ENCODE results near the gene SPEF2.

The SPEF2 gene

DNA sequence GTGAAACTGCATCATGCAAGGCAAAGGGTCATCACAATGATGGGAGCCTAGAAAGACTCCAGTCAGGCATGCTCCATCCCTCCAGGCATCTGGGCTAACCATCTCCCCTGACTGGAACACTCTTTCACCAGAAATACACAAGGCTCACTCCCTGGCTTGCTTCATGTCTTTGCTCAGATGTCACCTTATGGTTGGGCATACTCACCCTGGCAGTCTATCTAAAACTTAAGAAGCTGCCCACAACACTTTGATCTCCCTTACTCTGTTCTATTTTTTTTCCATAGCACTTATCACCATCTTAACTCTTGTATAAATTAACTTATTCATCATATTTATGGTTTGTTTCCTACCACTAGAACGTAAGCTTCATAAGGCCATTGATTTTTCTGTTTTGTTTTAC, 90.0 kb downstream of the SPEF2 start:
- DNase-seq (ENCODE audit: low read depth) = no peak

DNA sequence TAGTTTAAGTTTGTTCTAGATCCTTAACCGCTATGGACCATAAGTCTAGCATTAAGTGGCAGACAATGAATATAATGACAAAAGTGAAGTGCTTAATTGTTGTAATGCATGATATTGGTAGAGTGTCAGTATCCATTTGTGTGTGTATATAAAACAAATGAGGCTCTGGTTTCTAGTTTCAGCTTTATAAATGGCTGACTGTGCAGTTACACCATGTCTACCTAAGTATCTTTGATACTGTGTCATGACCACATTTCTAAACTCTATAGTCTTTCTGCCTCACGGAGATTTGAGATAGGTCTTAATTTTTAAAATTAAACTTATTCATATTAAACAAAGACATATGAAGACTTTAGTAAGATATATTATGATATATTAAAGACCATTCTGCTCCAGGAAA, 92.0 kb downstream of the SPEF2 start:
- DNase-seq (ENCODE audit: low read depth) = no peak

DNA sequence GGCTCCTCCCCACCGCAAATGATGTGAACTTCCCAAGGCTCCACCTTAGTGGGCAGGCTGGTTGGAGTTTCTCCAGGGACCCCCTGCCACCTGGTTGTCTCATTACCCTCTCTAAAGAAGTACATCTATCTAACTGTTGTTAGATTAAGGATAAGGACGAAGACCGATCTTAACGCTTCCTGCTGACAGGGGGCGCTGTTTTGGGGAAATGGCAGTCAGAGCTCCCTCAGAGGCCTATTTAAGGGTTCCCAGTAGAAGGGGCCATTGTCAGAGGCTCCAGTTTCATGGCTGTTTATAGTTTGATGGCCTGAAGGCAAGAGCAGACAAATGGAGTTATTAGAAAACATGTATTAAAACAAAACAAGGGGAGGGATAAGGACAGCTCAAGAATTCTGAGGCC, 100.1 kb downstream of the SPEF2 start:
- DNase-seq (ENCODE audit: low read depth) = no peak

DNA sequence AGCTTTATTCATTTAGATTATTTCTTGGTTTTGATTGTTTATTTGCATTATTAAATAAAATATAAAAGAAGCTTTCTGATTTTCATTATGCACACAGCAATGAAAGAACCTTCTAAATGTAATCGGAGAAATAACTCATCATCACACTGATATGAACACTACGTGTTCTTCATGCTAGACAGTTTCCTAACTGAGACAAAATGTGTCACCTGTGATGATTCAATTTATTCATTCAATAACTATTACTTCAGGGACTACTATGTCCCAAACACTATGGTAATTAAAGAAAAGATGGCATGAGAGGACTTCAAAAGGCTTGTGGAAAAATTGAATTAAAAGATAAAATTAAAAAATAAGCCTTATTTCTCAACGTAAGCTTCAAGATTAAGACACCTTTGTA, 118.1 kb downstream of the SPEF2 start:
- no peak for DNase-seq (ENCODE audit: low read depth)

DNA sequence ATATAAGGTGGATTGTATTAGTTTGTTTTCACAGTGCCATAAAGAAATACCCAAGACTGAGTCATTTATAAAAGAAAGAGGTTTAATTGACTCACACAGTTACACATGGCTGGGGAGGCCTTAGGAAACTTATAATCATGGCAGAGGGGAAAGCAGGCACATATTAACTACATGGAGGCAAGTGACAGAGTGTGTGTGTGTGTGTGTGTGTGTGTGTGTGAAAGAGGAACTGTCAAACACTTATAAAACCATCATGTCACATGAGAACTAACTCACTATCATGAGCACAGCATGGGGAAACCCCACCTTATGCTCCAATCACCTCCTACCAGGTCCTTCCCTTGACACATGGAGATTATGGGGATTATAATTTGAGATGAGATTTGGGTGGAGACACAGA, 118.6 kb downstream of the SPEF2 start:
- DNase-seq (ENCODE audit: low read depth) = peak; percentile 40

DNA sequence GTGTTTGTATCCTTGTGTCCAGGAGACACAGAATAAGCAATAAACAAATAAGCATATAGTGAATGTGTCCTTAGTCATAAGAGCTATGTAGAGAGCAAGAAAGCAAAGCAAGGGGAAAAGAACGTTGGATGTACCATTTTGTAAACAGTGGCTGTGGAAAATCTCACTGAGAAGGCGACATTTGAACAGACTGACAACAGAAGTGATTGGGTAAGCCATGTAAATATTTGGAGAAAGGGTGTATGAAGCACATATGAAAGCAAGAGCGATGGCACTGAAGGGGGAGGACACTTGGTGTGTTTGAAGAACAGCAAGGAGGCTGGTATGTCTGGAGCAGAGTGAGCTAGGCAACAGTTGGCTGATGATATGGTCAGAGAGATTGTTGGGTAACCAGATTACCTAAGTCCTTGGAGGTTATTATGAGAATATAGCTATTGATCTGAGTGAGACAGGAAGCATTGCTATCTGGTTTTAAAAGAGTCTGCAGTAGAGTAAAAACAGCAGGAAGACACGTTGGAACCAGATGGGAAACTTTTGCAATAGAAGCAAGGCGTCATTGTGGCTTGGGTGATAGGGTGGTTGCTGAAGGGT, 123.6 kb downstream of the SPEF2 start:
- no peak for DNase-seq (ENCODE audit: low read depth)

DNA sequence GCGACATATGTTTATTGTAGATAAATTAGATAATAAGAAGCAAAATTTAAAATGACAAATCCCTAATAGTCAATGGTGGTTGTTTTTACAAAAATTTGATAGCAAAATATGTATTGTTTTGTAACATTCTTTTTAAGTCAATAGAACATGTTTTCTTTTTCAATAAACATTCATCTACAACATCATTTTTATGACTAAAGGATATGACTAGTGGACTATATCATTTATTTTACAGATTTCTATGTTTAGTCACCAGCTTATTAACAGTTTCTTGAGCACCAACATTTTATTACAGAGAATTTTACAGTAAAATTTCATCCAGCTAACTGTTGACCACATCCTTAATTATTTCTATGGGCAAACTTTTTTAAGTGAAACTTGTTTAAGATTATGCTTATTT, 124.3 kb downstream of the SPEF2 start:
- DNase-seq (ENCODE audit: low read depth) = no peak

DNA sequence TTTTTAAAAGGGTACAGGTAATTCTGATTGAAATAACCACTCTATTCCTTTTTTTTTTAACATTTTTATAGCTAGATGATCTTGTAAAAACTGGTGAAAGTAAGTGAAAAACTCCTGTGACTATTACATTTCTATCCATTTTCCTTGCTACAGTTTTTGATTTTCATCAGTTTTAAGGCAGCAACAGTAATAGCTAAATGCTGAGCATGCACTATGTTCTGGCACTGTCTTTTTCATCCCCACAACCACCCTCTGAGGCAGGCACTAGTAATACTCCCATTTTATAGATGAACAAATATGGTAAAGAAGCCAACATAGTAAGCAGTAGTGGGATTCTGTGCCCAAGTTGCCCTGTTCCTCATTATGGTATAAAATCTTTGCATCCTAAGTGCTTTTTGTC, 126.0 kb downstream of the SPEF2 start:
- DNase-seq (ENCODE audit: low read depth) = no peak

DNA sequence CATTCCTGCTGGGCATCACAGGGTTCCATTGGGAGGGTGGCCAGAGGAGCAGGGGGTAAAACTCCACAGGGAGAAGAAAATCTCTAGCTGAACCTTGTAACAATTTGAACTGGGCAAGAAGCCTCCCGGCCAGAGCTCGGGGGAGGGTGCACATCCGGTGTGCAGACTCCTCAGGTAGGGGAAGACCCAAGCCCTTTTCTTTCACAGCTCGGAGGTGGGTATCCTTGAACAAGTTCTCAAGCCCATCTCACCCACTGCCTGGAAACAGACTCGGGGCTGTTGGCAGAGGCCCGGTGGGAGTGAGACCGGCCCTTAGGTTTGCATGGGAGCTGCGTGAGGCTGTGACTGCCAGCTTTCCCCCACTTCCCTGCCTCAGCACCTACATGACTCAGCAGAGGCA, 127.5 kb downstream of the SPEF2 start:
- DNase-seq (ENCODE audit: low read depth) = no peak

DNA sequence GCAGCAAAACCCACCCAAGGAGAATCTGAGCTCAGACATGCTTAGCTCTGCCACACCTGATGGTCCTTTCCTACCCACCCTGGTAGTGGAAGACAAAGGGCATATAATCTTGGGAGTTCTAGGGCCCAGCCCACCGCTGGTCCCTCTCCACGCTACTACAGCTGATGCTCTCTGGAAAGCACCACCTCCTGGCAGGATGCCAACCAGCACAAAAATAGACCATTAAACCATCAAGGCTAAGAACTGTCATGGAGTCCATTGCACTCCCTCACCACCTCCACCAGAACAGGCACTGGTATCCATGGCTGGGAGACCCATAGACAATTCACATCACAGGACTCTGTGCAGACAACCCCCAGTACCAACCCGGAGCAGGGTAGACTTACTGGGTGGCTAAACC, 128.0 kb downstream of the SPEF2 start:
- no peak for DNase-seq (ENCODE audit: low read depth)

DNA sequence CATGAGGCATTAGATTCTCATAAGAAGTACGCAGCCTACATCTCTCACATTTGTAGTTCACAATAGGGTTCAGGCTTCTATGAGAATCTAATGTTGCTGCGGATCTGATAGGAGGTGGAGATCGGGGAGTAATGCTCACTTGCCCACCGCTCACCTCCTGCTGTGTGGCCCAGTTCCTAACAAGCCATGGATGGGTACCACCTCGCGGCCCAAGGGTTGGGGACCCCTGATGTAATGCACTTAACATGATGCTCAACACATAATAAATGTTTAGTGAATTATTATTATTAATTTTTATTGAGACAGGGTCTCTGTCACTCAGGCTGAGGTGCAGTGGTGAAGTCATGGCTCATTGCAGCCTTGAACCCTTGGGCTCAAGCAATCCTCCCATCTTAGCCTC, 134.3 kb downstream of the SPEF2 start:
- no peak for DNase-seq (ENCODE audit: low read depth)

DNA sequence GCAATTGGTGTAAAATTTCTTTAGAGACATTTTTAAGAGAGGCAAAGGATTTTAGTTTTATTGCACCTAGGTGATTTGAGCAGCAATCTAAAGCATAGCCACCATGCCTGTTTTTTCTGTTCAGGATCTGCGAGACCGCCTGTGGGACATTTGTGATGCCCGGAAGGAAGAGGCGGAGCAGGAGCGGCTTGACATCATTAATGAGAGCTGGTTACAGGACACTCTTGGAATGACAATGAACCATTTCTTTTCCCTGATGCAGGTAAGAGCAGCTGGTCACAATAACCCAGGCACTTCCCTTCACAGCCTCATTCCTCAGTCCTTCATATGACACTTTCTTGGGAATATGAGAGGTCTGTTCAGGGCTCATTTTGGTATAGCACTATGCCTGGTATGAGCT, 135.8 kb downstream of the SPEF2 start:
- no peak for DNase-seq (ENCODE audit: low read depth)

DNA sequence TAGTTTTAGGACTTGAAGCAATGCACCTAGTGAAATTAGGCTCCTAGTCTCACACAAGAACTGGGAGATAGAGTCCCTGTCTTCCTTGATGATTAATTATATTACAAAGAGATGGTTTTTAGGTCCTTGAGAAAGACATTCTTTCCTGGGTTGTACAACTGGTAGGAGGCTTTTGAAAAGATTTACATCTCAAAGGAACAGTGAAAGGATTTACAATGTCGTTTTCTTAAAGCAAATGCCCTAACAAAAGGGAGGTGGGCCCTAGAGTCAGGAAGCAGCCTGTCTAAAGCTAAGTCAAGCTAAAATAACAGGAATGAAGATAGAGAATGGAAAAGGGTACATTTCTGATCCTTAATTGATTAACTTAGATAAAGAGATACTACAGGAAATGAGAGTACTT, 136.8 kb downstream of the SPEF2 start:
- DNase-seq (ENCODE audit: low read depth) = no peak

DNA sequence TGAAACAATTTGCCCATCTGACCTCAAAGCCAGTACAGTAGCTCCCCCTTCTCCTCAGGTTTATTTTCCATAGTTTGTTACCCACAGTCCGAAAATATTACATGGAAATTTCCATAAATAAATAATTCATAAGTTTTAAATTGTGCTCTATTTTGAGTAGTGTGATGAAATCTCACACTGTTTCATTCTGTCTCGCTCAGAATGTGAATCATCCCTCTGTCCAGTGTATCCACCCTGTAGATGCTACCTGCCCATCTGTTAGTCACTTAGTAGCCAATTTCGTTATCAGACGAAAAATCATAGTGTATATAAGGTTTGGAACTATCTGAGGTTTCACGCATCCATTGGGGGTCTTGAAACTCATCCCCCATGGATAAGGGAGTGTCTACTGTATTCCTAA, 138.3 kb downstream of the SPEF2 start:
- no peak for DNase-seq (ENCODE audit: low read depth)

DNA sequence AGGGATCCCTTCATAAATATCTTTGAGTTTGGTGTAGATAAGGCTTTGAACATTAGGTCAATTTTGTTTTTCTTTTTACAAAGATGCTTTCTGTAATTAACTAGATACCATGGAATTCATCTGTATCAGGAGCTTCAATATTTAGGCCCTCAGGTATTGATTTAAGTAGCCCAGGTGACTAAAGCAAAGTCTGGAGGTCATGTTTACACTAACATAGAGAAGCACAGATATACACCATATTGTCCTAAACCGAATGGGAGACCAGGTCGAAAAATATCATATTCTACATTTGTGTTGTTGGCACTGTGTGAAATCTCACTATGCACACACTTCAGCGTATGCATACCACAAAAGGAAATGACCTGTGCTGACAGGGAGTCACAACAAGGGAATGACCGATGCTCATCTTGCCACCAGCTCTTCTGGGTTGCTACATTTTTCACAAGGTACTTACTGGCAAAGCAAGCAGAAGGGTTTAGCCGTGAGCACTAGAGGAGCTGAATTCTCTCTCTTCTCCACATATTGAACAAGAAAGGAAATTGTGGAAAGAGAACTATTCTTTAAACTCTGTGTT, 140.6 kb downstream of the SPEF2 start:
- no peak for DNase-seq (ENCODE audit: low read depth)

DNA sequence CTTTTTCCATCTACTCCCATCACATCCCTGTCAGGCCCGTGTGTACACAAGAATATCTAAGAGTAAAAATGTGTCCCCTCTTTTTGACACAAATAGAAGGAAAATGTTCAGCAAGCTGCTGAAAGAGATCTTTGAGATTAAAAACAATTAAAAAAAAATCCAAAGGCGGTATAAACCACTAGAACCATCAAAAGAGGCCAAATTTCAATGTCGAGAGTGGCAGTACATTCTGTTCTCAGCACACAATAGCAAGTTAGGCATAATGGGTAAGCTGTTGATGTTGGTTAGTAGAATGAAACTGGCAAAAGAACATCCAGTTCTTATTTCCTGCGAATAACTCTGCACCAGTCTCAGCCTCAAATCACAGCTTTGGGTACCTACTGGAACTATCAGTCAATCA, 143.9 kb downstream of the SPEF2 start:
- DNase-seq (ENCODE audit: low read depth) = no peak

DNA sequence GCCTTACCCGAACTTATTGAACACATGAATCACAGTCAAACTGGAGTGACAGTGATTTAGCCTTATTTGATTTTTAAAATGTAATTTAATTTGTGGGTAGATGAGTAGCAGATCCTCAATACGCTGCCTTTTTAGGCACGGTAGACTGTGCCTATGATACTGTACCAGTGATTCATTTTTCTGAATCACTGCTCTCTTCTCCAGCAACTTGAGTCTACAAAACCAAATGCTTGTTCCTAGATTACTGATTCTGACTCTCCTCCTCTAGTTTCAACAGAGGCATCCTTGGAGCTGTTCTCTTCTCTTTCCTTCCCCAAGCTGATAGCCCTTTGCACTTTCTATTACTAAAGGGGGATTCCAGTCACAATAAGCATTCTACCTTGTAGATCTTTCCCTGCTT, 144.7 kb downstream of the SPEF2 start:
- no peak for DNase-seq (ENCODE audit: low read depth)

DNA sequence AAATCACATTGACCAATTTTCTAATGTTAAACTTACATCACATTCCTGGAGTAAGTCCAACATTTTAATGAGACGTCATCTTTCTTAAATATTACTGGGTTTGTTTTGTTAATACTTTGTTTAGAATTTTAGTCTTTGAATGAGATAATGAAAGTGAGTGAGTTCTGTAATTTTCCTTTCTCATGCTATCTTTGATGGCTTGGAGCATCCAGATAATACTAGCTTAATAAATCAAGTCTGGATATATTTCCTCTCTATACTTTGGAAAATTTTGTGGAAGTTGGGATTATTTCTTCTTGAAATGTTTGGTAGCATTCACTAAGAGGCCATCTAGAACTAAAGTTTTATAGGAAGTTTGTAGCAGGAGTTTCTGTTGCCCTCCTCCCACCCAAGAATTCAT, 148.3 kb downstream of the SPEF2 start:
- no peak for DNase-seq (ENCODE audit: low read depth)

DNA sequence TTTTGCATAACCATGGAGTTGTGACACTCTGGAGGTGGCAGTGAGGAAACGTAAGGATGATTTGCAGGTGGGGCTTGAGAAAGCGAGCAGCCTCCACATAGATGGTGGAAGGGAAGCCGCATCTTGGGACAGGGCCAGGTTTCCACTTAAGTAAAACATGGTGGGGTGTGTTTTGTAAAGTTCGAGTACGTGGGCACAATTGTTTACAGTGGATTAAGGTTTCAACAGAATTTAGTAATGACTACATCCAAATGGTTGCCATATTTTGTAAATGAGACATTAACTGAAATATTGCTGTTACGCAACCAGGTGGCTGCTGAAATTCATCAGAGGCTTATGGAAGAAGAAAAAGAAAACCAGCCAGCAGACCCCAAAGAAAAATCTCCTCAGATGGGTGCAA, 153.6 kb downstream of the SPEF2 start:
- no peak for DNase-seq (ENCODE audit: low read depth)

DNA sequence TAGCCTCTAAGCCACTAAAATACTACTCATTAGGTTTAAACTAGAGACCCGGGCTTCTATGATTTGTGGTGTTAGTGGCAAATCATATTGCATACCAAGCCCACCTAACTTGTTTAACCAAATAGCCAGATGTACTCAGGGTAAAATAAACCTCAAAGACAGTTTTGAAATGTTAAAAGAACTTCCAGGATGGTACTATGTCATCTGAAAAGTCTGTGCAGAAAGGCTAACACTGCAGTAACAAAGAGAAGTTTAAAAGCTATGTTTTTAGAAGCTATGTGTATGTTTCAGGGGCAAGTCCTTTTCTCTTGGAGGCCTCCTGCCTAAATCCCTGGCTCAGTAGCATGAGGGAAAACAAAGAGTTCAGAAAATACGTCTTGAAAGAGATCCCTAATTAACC, 154.2 kb downstream of the SPEF2 start:
- no peak for DNase-seq (ENCODE audit: low read depth)

DNA sequence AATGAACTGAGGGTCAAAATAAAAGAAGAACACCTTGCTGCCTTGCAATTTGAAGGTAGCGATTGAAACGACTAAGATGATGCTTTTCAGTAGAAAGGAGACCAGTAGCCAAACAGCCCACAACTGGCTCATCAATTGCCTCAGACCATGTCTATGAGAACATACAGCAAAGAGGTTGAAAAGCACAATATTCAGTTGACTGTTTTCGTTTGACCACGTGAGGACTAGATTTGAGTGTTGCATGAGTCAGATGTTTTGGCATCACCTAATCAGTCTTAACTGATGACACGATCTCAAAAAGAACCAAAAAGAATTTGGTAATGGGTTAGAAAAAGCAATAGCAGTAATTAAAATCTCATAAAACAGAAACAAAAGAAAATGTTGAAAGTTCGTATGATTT, 156.3 kb downstream of the SPEF2 start:
- DNase-seq (ENCODE audit: low read depth) = no peak

DNA sequence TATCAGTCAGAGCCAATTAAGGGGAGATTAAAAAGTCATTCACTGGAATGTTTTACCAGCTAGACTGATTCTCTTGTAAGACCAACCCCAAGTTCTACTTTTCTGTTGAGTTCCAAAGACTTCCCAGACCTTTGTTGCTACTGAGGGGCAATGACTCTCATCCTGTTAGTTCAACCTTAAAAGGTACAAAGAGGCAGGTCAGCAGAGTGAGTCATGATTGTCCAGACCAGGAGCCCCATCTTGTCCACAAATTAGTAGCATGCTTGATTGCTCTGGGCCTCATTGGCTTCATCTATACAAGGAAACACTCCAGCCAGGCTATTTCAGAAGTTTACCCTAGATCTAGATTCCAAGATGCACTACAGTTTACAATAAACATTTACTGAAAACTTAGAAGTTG, 159.1 kb downstream of the SPEF2 start:
- DNase-seq (ENCODE audit: low read depth) = no peak

DNA sequence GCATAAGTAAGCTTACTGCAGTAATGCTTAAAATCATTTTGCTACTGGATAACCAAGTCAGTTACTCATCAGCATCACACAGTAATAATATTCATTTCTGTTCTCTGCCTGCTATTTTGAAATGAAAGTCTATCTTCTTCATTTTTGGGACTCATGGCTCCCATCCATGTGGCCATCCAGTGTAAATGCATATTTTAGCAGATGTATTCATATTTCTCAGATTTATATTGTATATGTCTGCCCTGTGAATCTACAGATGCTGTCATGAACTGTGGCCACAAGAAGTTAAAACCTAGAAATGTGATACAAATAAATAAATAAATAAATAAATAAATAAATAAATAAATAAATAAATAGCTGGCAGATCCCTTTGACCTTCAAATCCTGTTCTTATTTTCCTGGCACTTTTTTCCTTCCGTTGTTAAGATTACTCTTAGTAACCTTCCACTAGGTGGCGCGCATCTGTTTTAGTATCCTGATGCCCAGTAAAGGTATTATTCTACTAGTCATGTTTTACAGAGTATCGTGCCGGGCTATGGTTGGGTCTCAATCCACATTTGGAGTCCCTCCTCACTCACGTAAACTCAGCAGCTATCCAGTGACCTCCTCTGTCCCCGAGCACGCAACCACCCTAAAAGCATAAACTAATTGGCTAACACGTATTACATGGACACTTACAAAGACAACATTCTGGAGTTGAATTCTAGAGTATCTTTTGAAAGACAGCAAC, 159.9 kb downstream of the SPEF2 start:
- peak; percentile 67 for DNase-seq (ENCODE audit: low read depth)

DNA sequence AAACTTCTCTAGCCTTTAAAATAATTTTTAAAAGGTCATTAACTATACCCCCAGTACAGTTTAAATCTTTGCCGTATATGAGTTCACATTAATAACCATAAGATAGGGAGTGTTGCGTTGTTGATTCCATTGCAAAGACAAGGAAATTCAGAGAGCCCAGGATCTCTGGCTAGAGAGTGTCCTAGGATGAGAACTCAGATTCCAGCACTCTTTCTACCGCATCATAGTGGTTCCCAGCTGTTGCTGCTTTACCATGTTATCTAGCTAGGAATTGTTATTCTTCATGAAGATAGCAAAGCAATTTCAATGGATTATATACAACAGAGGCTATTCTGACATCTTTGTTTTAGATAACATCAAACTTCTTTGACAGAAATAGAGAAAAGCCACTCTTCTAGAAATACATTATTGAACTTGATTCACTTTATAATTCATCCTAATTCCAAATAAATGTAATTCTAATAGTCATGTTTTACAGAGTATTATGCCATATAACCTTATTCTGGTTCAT, 160.7 kb downstream of the SPEF2 start:
- no peak for DNase-seq (ENCODE audit: low read depth)
